Trophoblast cell (in vitro differentiated cells and primary cell): ENCODE data around the gene RGS7.

Experiments
- DNase-seq, 2 donors: peaks; one replicate each; pipeline ENCODE4 v3.0.0-alpha.2; 2016
- H2AFZ ChIP-seq: 2 replicates; pipeline ENCODE4 v1.6.1; 2013; ENCODE audit warnings: low read length, moderate library complexity, mild to moderate bottlenecking; ENCODE audit not compliant: insufficient read depth, poor library complexity
- H2AK5ac ChIP-seq: 2 replicates; pipeline ENCODE4 v1.6.1; 2013; ENCODE audit warnings: mild to moderate bottlenecking, low read length
- H2BK120ac ChIP-seq: 2 replicates; pipeline ENCODE4 v1.6.1; 2013; ENCODE audit warnings: low read length, mild to moderate bottlenecking, moderate library complexity; ENCODE audit not compliant: insufficient read depth, poor library complexity
- H2BK12ac ChIP-seq: 2 replicates; pipeline ENCODE4 v1.6.1; 2013; ENCODE audit warnings: mild to moderate bottlenecking, low read length, moderate library complexity
- H2BK5ac ChIP-seq: 2 replicates; pipeline ENCODE4 v1.6.1; 2013; ENCODE audit warnings: low read length, low read depth, moderate library complexity, mild to moderate bottlenecking; ENCODE audit not compliant: poor library complexity
- H3K14ac ChIP-seq: 2 replicates; pipeline ENCODE4 v1.6.1; 2013; ENCODE audit warnings: mild to moderate bottlenecking, low read length
- H3K18ac ChIP-seq: 2 replicates; pipeline ENCODE4 v1.6.1; 2013; ENCODE audit warnings: mild to moderate bottlenecking, low read length
- H3K23ac ChIP-seq: 2 replicates; pipeline ENCODE4 v1.6.1; 2013; ENCODE audit warnings: low read length
- H3K27ac ChIP-seq: 2 replicates; pipeline ENCODE4 v1.5.1; 2013; ENCODE audit warnings: low read depth, mild to moderate bottlenecking, inconsistent platforms, low read length, moderate library complexity
- H3K27me3 ChIP-seq: 2 replicates; pipeline ENCODE4 v1.6.1; 2013; ENCODE audit warnings: inconsistent platforms, mild to moderate bottlenecking, low read length, moderate library complexity; ENCODE audit not compliant: insufficient read depth
- H3K36me3 ChIP-seq, 2 experiments: 1 replicate in 1 of 2; 2 replicates in 1 of 2; pipeline ENCODE4 v1.6.1; 2013; ENCODE audit warnings: low read length in 2 of 2, mild to moderate bottlenecking in 2 of 2, moderate library complexity in 1 of 2; ENCODE audit not compliant: insufficient read depth in 2 of 2, control insufficient read depth in 1 of 2
- H3K4ac ChIP-seq: 2 replicates; pipeline ENCODE4 v1.6.1; 2013; ENCODE audit warnings: low read depth, mild to moderate bottlenecking, low read length, moderate library complexity
- H3K4me1 ChIP-seq, 2 experiments: 1 replicate in 1 of 2; 2 replicates in 1 of 2; pipeline ENCODE4 v1.6.1; 2013; ENCODE audit warnings: low read length in 2 of 2, mild to moderate bottlenecking in 2 of 2, moderate library complexity in 1 of 2; ENCODE audit not compliant: insufficient read depth in 2 of 2, control insufficient read depth in 1 of 2
- H3K4me2 ChIP-seq: 2 replicates; pipeline ENCODE4 v1.6.1; 2013; ENCODE audit warnings: inconsistent platforms, mild to moderate bottlenecking, low read length, moderate library complexity
- H3K4me3 ChIP-seq: 2 replicates; pipeline ENCODE4 v1.5.1; 2013; ENCODE audit warnings: mild to moderate bottlenecking, low read depth, low read length, inconsistent platforms
- H3K79me1 ChIP-seq: one replicate; pipeline ENCODE4 v1.6.1; 2013; ENCODE audit warnings: low read length
- H3K79me2 ChIP-seq: 2 replicates; pipeline ENCODE4 v1.6.1; 2013; ENCODE audit warnings: low read length, mild to moderate bottlenecking; ENCODE audit not compliant: control insufficient read depth, insufficient read depth, poor library complexity
- H3K9ac ChIP-seq: 2 replicates; pipeline ENCODE4 v1.6.1; 2013; ENCODE audit warnings: mild to moderate bottlenecking, low read length
- H3K9me3 ChIP-seq: 2 replicates; pipeline ENCODE4 v1.6.1; 2013; ENCODE audit warnings: low read depth, mild to moderate bottlenecking, control low read depth, inconsistent platforms, low read length; ENCODE audit not compliant: insufficient read depth
- H4K12ac ChIP-seq: 2 replicates; pipeline ENCODE4 v1.6.1; 2013; ENCODE audit warnings: low read depth, mild to moderate bottlenecking, low read length, moderate library complexity
- H4K8ac ChIP-seq: 2 replicates; pipeline ENCODE4 v1.6.1; 2013; ENCODE audit warnings: low read depth, mild to moderate bottlenecking, low read length, moderate library complexity
- H4K91ac ChIP-seq: one replicate; pipeline ENCODE4 v1.6.1; 2013; ENCODE audit warnings: low read depth, mild to moderate bottlenecking, low read length, moderate library complexity
- WGBS: extraction: QIAGEN DNeasy Blood & Tissue Kit; methylation state at CpG from one replicate; pipeline ENCODE4 v1.1.7; 2013; ENCODE audit warnings: missing lambda C conversion rate; ENCODE audit not compliant: insufficient read length, insufficient coverage; ENCODE audit errors: extremely low coverage; 5-methylcytosine and 5-hydroxymethylcytosine counted together

The RGS7 gene

DNA sequence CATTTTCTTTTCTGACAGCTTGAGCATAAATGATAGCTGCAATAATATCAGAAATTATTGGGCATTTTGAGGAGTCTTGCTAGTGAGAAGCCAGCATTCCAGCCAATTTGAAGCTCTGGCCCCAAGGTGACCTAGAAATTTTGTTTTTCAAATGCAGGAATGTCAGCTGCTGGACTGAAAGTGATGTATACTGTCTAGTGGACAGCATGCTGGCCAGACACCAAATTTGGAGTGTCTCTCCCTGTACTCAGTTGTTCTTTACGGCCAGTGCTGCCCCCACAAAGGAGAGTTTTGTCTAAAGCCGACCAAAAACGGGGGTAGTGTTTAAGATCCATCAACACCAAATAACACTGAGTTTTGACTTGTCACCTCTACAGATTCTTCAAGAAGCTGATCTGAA is 5.2 kb downstream of the RGS7 start:
- Histone ChIP-seq H3K4me1 (peaks cover 0 to 2% of the 10 kb centered on the region in 2 experiments), H3K4me2 (no peak overlapping the region), H3K79me2 (no peaks in the 10 kb centered on the region), H4K12ac (no peak overlapping the region), H4K91ac (no peak overlapping the region), H3K9me3 (no peaks in the 10 kb centered on the region), H3K79me1 (no peaks in the 10 kb centered on the region), H3K36me3 (no peaks in the 10 kb centered on the region), H3K4me3 (no peak overlapping the region), H2BK5ac (no peak overlapping the region), H4K8ac (no peak overlapping the region), H2AFZ (no peak overlapping the region), H2AK5ac (no peak overlapping the region), H3K18ac (no peak overlapping the region), H3K27ac (no peak overlapping the region), H3K23ac (no peak overlapping the region), H3K14ac (no peak overlapping the region), H3K4ac (no peak overlapping the region), H3K27me3 (peaks cover 13% of the 10 kb centered on the region), H2BK120ac (no peak overlapping the region), H3K9ac (no peak overlapping the region), H2BK12ac (no peak overlapping the region)
- no CpG with 5 or more reads among the region's 3 CpGs for WGBS
- DNase-seq = no peak

- Histone ChIP-seq H2BK12ac (no peak overlapping the region), H3K4me2 (no peak overlapping the region), H2AFZ (no peak overlapping the region), H2AK5ac (no peak overlapping the region), H4K8ac (no peak overlapping the region), H2BK5ac (no peak overlapping the region), H3K27me3 (no peaks in the 10 kb centered on the region), H3K4me3 (no peak overlapping the region), H3K4me1 (no peaks in the 10 kb centered on the region), H3K9ac (no peak overlapping the region), H3K27ac (no peak overlapping the region), H3K79me2 (no peaks in the 10 kb centered on the region), H3K79me1 (no peaks in the 10 kb centered on the region), H2BK120ac (no peak overlapping the region), H4K91ac (no peak overlapping the region), H3K14ac (no peak overlapping the region), H3K23ac (no peak overlapping the region), H3K4ac (no peak overlapping the region), H4K12ac (no peak overlapping the region), H3K9me3 (no peaks in the 10 kb centered on the region), H3K18ac (no peak overlapping the region), H3K36me3 (no peaks in the 10 kb centered on the region)
- no CpG with 5 or more reads among the region's 2 CpGs for WGBS
- DNase-seq = no peak
Observed at GRCh38 chr1:241343956-241344355, 13.0 kb downstream of the RGS7 start.

- H3K79me1 ChIP-seq = no peaks in the 10 kb centered on the region
- H3K9me3 ChIP-seq = no peaks in the 10 kb centered on the region
- no peak for DNase-seq
- no peak overlapping the region for H4K91ac ChIP-seq
- no peak overlapping the region for H2BK120ac ChIP-seq
- H2AFZ ChIP-seq = no peak overlapping the region
- no peaks in the 10 kb centered on the region for H3K79me2 ChIP-seq
- H3K4me1 ChIP-seq = no peaks in the 10 kb centered on the region
- no peak overlapping the region for H3K27ac ChIP-seq
- H2BK5ac ChIP-seq = no peak overlapping the region
- H2BK12ac ChIP-seq = no peak overlapping the region
- no peak overlapping the region for H3K4me3 ChIP-seq
- no peak overlapping the region for H3K23ac ChIP-seq
- no peak overlapping the region for H3K18ac ChIP-seq
- H3K27me3 ChIP-seq = no peaks in the 10 kb centered on the region
- H4K8ac ChIP-seq = no peak overlapping the region
- no peak overlapping the region for H3K4me2 ChIP-seq
- no CpG with 5 or more reads among the region's 1 CpG for WGBS
- no peak overlapping the region for H3K14ac ChIP-seq
- H4K12ac ChIP-seq = no peak overlapping the region
- H3K9ac ChIP-seq = no peak overlapping the region
- H3K4ac ChIP-seq = no peak overlapping the region
- H2AK5ac ChIP-seq = no peak overlapping the region
- H3K36me3 ChIP-seq = no peaks in the 10 kb centered on the region
Observed at GRCh38 chr1:241336335-241336734, 20.7 kb downstream of the RGS7 start.

GRCh38 chr1:241332987-241333386 is 24.0 kb downstream of the RGS7 start:
- Histone ChIP-seq H3K14ac (no peak overlapping the region), H3K23ac (no peak overlapping the region), H3K18ac (no peak overlapping the region), H3K27ac (no peak overlapping the region), H3K9me3 (no peaks in the 10 kb centered on the region), H2AK5ac (no peak overlapping the region), H3K4ac (no peak overlapping the region), H3K79me2 (no peaks in the 10 kb centered on the region), H2BK120ac (no peak overlapping the region), H3K36me3 (no peaks in the 10 kb centered on the region), H3K79me1 (no peaks in the 10 kb centered on the region), H3K4me3 (no peak overlapping the region), H2BK5ac (no peak overlapping the region), H3K4me2 (no peak overlapping the region), H4K8ac (no peak overlapping the region), H2AFZ (no peak overlapping the region), H3K27me3 (no peaks in the 10 kb centered on the region), H2BK12ac (no peak overlapping the region), H4K12ac (no peak overlapping the region), H3K4me1 (no peaks in the 10 kb centered on the region), H3K9ac (no peak overlapping the region), H4K91ac (no peak overlapping the region)
- no CpG with 5 or more reads among the region's 2 CpGs for WGBS
- no peak for DNase-seq
